Measurements from ENCODE around the gene FSTL5. TPM values are rescaled to one million over a fixed set of nuclear protein-coding genes. Genes with fewer than 3 reads are reported as not detected.

Gene FSTL5
- total and polyA plus RNA-seq, 2 of the 13 experiments (the other 11 are each of a cell fraction or from before 2014, with no cell fraction given), result 0.03 to 0.07 TPM

DNA sequence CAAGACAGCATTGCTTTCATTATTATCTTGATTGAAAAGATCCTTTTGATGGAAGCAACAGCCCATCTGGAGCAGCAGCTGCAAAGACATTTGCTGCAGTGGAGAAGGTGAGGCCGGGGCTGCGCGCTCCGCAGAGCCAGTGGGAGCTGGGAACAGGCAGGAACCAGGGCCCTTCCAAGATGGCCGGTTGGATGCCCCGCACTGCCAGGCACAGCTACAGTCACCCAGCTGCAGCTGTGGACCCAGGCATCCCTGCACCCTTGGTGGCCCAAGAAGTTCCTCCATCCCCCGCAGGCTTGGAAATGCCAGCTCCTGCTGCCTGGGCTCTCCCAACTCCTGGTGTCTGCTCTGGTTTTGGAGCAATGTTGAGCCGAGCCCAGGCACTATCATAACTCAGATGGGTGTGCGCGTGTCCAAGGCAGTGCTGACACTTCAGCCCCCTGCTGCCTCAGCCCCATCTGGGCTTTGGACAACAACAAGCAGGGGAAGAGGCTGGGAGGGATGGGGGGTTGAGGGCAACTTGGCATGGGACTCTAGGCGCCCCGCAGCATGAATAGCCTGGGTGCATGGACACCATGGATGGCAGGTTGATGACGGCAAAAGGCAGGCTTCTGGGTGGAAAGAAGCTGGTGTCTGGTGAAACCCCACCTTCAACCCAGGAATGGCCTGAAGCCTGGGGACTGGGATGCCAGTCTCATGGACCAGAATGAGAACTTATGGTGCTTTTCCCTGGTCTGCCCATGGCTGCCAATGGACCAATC, 371.8 kb downstream of the FSTL5 start (continued):
- TF ChIP-seq, protein P1, sequence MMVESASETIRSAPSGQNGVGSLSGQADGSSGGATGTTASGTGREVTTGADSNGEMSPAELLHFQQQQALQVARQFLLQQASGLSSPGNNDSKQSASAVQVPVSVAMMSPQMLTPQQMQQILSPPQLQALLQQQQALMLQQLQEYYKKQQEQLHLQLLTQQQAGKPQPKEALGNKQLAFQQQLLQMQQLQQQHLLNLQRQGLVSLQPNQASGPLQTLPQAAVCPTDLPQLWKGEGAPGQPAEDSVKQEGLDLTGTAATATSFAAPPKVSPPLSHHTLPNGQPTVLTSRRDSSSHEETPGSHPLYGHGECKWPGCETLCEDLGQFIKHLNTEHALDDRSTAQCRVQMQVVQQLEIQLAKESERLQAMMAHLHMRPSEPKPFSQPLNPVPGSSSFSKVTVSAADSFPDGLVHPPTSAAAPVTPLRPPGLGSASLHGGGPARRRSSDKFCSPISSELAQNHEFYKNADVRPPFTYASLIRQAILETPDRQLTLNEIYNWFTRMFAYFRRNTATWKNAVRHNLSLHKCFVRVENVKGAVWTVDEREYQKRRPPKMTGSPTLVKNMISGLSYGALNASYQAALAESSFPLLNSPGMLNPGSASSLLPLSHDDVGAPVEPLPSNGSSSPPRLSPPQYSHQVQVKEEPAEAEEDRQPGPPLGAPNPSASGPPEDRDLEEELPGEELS (CRISPR knock-in tag; IDR thresholded peaks at IDR 0.05), result no peak
- no peak for TF ChIP-seq ZEB1 (IDR thresholded peaks at IDR 0.05; ENCODE audit: insufficient replicate concordance, low read depth)
- TF ChIP-seq GATA4 (IDR thresholded peaks at IDR 0.05; ENCODE audit: borderline replicate concordance, low read depth), result no peak
- TF ChIP-seq RAD51 (IDR thresholded peaks at IDR 0.05; ENCODE audit: borderline replicate concordance), result no peak
- TF ChIP-seq, protein P2, sequence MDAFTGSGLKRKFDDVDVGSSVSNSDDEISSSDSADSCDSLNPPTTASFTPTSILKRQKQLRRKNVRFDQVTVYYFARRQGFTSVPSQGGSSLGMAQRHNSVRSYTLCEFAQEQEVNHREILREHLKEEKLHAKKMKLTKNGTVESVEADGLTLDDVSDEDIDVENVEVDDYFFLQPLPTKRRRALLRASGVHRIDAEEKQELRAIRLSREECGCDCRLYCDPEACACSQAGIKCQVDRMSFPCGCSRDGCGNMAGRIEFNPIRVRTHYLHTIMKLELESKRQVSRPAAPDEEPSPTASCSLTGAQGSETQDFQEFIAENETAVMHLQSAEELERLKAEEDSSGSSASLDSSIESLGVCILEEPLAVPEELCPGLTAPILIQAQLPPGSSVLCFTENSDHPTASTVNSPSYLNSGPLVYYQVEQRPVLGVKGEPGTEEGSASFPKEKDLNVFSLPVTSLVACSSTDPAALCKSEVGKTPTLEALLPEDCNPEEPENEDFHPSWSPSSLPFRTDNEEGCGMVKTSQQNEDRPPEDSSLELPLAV (CRISPR knock-in tag; conservative IDR thresholded peaks at IDR 0.05; ENCODE audit: low read depth), result no peak
- no peak for TF ChIP-seq XRCC5 (optimal IDR thresholded peaks at IDR 0.05; ENCODE audit: low read length)
- no peak for TF ChIP-seq HNRNPL (IDR thresholded peaks at IDR 0.05; ENCODE audit: low read depth, low read length)

DNA sequence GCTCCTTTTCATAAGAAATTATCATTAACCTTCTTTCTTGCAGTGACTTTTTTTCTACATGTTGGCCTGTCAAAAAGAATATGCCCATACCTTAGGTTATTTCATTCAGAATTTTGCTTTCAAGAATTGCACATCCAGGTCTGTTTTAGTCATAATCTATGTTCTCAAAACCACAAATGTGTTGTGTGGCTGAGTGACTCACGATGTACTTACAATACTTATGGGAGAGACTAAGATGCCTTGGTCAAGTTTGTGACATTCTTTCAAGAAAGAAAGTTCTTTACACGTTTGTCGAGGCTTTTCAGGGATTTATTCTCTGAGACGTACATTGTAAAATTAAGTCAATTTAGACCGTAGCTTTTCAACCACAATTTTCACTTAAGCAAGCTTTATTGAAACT, 396.7 kb downstream of the FSTL5 start:
- H3K9me3 ChIP-seq (ENCODE audit: low read length), result no peaks in the 10 kb centered on the region
- H3K9ac ChIP-seq (ENCODE audit: insufficient read depth, low read depth, low read length), result no peak overlapping the region
- ChIA-PET POLR2A (no interaction called here), CTCF (ENCODE audit: low intra/inter-chr PET ratio, low total read pairs) (no interaction called here)
- H3K4me1 ChIP-seq (ENCODE audit: insufficient read depth, low read length), result no peaks in the 10 kb centered on the region
- no peak for FAIRE-seq
- WGBS (ENCODE audit: low lambda C conversion rate), result 26% methylated on average over 5 of the region's 5 CpGs
- no peak overlapping the region for H3K4me2 ChIP-seq (ENCODE audit: low read depth, low read length)
- no peak overlapping the region for H3K27ac ChIP-seq (ENCODE audit: extremely low read length, insufficient read depth, low read length)
- H3K79me2 ChIP-seq (ENCODE audit: insufficient read depth, low read length), result no peaks in the 10 kb centered on the region
- H4K20me1 ChIP-seq (ENCODE audit: insufficient read depth, low read length), result no peaks in the 10 kb centered on the region
- TF ChIP-seq ZNF234 (CRISPR knock-in tag; conservative IDR thresholded peaks at IDR 0.05) (no peak), HOXD1 (CRISPR knock-in tag; IDR thresholded peaks at IDR 0.05) (no peak), FOXC1 (CRISPR knock-in tag; IDR thresholded peaks at IDR 0.05; ENCODE audit: borderline replicate concordance) (no peak)
- TF ChIP-seq, protein P3, sequence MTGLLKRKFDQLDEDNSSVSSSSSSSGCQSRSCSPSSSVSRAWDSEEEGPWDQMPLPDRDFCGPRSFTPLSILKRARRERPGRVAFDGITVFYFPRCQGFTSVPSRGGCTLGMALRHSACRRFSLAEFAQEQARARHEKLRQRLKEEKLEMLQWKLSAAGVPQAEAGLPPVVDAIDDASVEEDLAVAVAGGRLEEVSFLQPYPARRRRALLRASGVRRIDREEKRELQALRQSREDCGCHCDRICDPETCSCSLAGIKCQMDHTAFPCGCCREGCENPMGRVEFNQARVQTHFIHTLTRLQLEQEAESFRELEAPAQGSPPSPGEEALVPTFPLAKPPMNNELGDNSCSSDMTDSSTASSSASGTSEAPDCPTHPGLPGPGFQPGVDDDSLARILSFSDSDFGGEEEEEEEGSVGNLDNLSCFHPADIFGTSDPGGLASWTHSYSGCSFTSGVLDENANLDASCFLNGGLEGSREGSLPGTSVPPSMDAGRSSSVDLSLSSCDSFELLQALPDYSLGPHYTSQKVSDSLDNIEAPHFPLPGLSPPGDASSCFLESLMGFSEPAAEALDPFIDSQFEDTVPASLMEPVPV (CRISPR knock-in tag; IDR thresholded peaks at IDR 0.05), result no peak
- TF ChIP-seq, protein P4, sequence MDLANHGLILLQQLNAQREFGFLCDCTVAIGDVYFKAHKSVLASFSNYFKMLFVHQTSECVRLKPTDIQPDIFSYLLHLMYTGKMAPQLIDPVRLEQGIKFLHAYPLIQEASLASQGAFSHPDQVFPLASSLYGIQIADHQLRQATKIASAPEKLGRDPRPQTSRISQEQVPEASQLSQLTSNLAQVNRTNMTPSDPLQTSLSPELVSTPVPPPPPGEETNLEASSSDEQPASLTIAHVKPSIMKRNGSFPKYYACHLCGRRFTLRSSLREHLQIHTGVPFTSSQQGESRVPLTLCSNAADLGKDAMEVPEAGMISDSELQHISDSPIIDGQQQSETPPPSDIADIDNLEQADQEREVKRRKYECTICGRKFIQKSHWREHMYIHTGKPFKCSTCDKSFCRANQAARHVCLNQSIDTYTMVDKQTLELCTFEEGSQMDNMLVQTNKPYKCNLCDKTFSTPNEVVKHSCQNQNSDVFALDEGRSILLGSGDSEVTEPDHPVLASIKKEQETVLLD (CRISPR knock-in tag; IDR thresholded peaks at IDR 0.05; ENCODE audit: low read depth), result no peak
- BruUV-seq (replicated peaks), result no TSS peak
- DNase-seq (ENCODE audit: low spot score), result no peak
- H3K27me3 ChIP-seq (ENCODE audit: control insufficient read depth in 1 of 2, insufficient read depth in 2 of 2, low read length in 2 of 2), result no peaks in the 10 kb centered on the region; a peak in 1 of 5 replicates
- H3K36me3 ChIP-seq (replicated peaks in 1 of 2; ENCODE audit: control insufficient read depth in 1 of 2, insufficient read depth in 2 of 2, low read length in 2 of 2), result no peaks in the 10 kb centered on the region
- intact Hi-C loops (cut with micrococcal nuclease; ENCODE audit: unreplicated experiment), result no loop called here
- H3K4me3 ChIP-seq (replicated peaks in 1 of 3; ENCODE audit: insufficient read depth in 1 of 3, low read depth in 2 of 3, low read length in 3 of 3), result no peak overlapping the region
- ATAC-seq, result no peak
- in situ Hi-C loops (cut with HindIII; ENCODE audit: extremely low pct_ligation_motif_present, low pct_unique_long_range_greater_than_20kb), result no loop called here
- no peak overlapping the region for H2AFZ ChIP-seq (ENCODE audit: low read length)
